Measurements from ENCODE around the gene TTI1. TPM values are rescaled to one million over a fixed set of nuclear protein-coding genes. Genes with fewer than 3 reads are reported as not detected.

Gene TTI1
- total RNA-seq: 13.2 and 16.5 TPM in 2 replicates

GRCh38 chr20:38033330-38034107 lies at the start of gene TTI1, which contains the start of gene RPRD1B:
TTI1 (minus strand) TSS chr20:38033456; CDS start chr20:38013816, 19,640 bp downstream.
RPRD1B (plus strand) TSS chr20:38033746; CDS start chr20:38033948, 202 bp downstream.

Other genes with a start within 250 kb of the TTI1 start
- 0.32 and 2.7 TPM in 2 replicates for gene VSTM2L, start 130.3 kb downstream of the TTI1 start, total RNA-seq
- 13.6 and 16.7 TPM in 2 replicates for gene RPRD1B, start 290 bp upstream of the TTI1 start, total RNA-seq
- gene TGM2, start 131.8 kb upstream of the TTI1 start, total RNA-seq: 12.6 and 118 TPM in 2 replicates
- 3.3 and 4.1 TPM in 2 replicates for gene KIAA1755, start 227.3 kb upstream of the TTI1 start, total RNA-seq

Data from bronchial smooth muscle cell (primary cell).